ENCODE measurements around the gene HYDIN.
"Not testable (repeated sequence)": the region's sequence is repeated elsewhere in the genome, so short reads cannot be mapped to it uniquely, and the experiment has no call there.

The HYDIN gene

GRCh38 chr16:71188956-71189712 is 41.4 kb downstream of the HYDIN start:
- Histone ChIP-seq H3K36me3 (no peaks in the 10 kb centered on the region), H3K9me3 (no peaks in the 10 kb centered on the region), H3K27me3 (no peaks in the 10 kb centered on the region), H3K4me3 (ENCODE audit: low read depth in 1 of 2, low read length in 1 of 2) (no peak overlapping the region), H3K27ac (no peak overlapping the region), H3K4me1 (ENCODE audit: control insufficient read depth in 1 of 2, insufficient read depth in 1 of 2, low read depth in 1 of 2, low read length in 1 of 2) (no peaks in the 10 kb centered on the region)
- TF ChIP-seq CTCF (IDR thresholded peaks at IDR 0.05) = no peak

- H3K4me3 ChIP-seq (ENCODE audit: low read depth in 1 of 2, low read length in 1 of 2) = no peak overlapping the region
- H3K36me3 ChIP-seq = no peaks in the 10 kb centered on the region
- no peak overlapping the region for H3K27ac ChIP-seq
- no peaks in the 10 kb centered on the region for H3K9me3 ChIP-seq
- no peaks in the 10 kb centered on the region for H3K27me3 ChIP-seq
- no peak for TF ChIP-seq CTCF (IDR thresholded peaks at IDR 0.05)
- H3K4me1 ChIP-seq (ENCODE audit: control insufficient read depth in 1 of 2, insufficient read depth in 1 of 2, low read depth in 1 of 2, low read length in 1 of 2) = no peaks in the 10 kb centered on the region
Observed at GRCh38 chr16:71185347-71185746, 45.2 kb downstream of the HYDIN start.

GRCh38 chr16:71179569-71179968 is 51.0 kb downstream of the HYDIN start:
- TF ChIP-seq CTCF (IDR thresholded peaks at IDR 0.05) = no peak
- Histone ChIP-seq H3K4me1 (ENCODE audit: control insufficient read depth in 1 of 2, insufficient read depth in 1 of 2, low read depth in 1 of 2, low read length in 1 of 2) (no peaks in the 10 kb centered on the region), H3K27ac (no peak overlapping the region), H3K9me3 (no peaks in the 10 kb centered on the region), H3K36me3 (no peaks in the 10 kb centered on the region), H3K27me3 (no peaks in the 10 kb centered on the region), H3K4me3 (ENCODE audit: low read depth in 1 of 2, low read length in 1 of 2) (no peak overlapping the region)

GRCh38 chr16:71172481-71173207 is 57.9 kb downstream of the HYDIN start:
- no peak for TF ChIP-seq CTCF (IDR thresholded peaks at IDR 0.05)
- no peaks in the 10 kb centered on the region for H3K9me3 ChIP-seq
- H3K27ac ChIP-seq = no peak overlapping the region
- H3K27me3 ChIP-seq = peaks cover 5% of the 10 kb centered on the region
- no peaks in the 10 kb centered on the region for H3K4me1 ChIP-seq (ENCODE audit: control insufficient read depth in 1 of 2, insufficient read depth in 1 of 2, low read depth in 1 of 2, low read length in 1 of 2)
- no peaks in the 10 kb centered on the region for H3K36me3 ChIP-seq
- H3K4me3 ChIP-seq (ENCODE audit: low read depth in 1 of 2, low read length in 1 of 2) = no peak overlapping the region

GRCh38 chr16:71161007-71161406 is 69.5 kb downstream of the HYDIN start:
- not testable (repeated sequence) for H3K9me3 ChIP-seq, H3K27ac ChIP-seq

GRCh38 chr16:71157278-71157677 is 73.2 kb downstream of the HYDIN start:
- not testable (repeated sequence) for H3K36me3 ChIP-seq; H3K27ac ChIP-seq; H3K4me1 ChIP-seq (ENCODE audit: control insufficient read depth in 1 of 2, insufficient read depth in 1 of 2, low read depth in 1 of 2, low read length in 1 of 2); H3K27me3 ChIP-seq; H3K9me3 ChIP-seq; H3K4me3 ChIP-seq (ENCODE audit: low read depth in 1 of 2, low read length in 1 of 2)

More at GRCh38 chr16:71161007-71161406, 69.5 kb downstream of the HYDIN start:
- H3K4me3 ChIP-seq (ENCODE audit: low read depth in 1 of 2, low read length in 1 of 2); H3K27me3 ChIP-seq; H3K36me3 ChIP-seq; H3K4me1 ChIP-seq (ENCODE audit: control insufficient read depth in 1 of 2, insufficient read depth in 1 of 2, low read depth in 1 of 2, low read length in 1 of 2): not testable (repeated sequence)

GRCh38 chr16:71153329-71153728 is 77.2 kb downstream of the HYDIN start:
- not testable (repeated sequence) for H3K4me3 ChIP-seq (ENCODE audit: low read depth in 1 of 2, low read length in 1 of 2); H3K27ac ChIP-seq; H3K4me1 ChIP-seq (ENCODE audit: control insufficient read depth in 1 of 2, insufficient read depth in 1 of 2, low read depth in 1 of 2, low read length in 1 of 2); H3K36me3 ChIP-seq; H3K27me3 ChIP-seq; H3K9me3 ChIP-seq

- not testable (repeated sequence) for H3K4me3 ChIP-seq (ENCODE audit: low read depth in 1 of 2, low read length in 1 of 2); H3K27me3 ChIP-seq; H3K4me1 ChIP-seq (ENCODE audit: control insufficient read depth in 1 of 2, insufficient read depth in 1 of 2, low read depth in 1 of 2, low read length in 1 of 2); H3K9me3 ChIP-seq; H3K36me3 ChIP-seq; H3K27ac ChIP-seq
Observed at GRCh38 chr16:71151654-71152053, 78.9 kb downstream of the HYDIN start.

GRCh38 chr16:71143246-71143645 is 87.3 kb downstream of the HYDIN start:
- H3K27ac ChIP-seq; H3K36me3 ChIP-seq; H3K9me3 ChIP-seq; H3K27me3 ChIP-seq; H3K4me3 ChIP-seq (ENCODE audit: low read depth in 1 of 2, low read length in 1 of 2); H3K4me1 ChIP-seq (ENCODE audit: control insufficient read depth in 1 of 2, insufficient read depth in 1 of 2, low read depth in 1 of 2, low read length in 1 of 2): not testable (repeated sequence)

- not testable (repeated sequence) for H3K36me3 ChIP-seq; H3K4me3 ChIP-seq (ENCODE audit: low read depth in 1 of 2, low read length in 1 of 2)
Observed at GRCh38 chr16:71110565-71110964, 120.0 kb downstream of the HYDIN start.

More at GRCh38 chr16:71110565-71110964, 120.0 kb downstream of the HYDIN start:
- not testable (repeated sequence) for H3K4me1 ChIP-seq (ENCODE audit: control insufficient read depth in 1 of 2, insufficient read depth in 1 of 2, low read depth in 1 of 2, low read length in 1 of 2); H3K27ac ChIP-seq; H3K27me3 ChIP-seq; H3K9me3 ChIP-seq
